Bone marrow (tissue), 2 donors: ENCODE measurements around the gene MYOCD.

Experiments used
- DNase-seq, 2 donors: peaks; one replicate each; lab custom pipeline; 2025; lab: John Stamatoyannopoulos, UW

MYOCD gene

DNA sequence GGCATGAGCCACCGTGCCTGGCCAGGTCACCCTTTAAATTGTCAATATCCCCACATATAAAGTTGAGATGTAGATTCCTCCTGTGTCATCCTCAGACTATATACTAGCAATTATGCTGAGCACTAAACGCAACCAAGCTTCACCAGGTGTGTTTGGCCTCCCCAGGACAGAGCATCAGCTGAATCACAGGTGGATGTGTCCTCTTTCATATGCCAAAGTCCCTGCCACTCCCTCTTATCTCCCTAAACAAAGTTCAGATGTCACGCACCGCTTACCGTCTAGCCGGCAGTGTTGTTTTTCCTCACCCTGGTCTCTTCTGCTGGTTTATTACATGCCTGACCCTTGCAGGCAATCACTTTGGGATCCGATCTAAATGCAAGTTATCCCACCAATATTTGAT lies 79.8 kb downstream of the MYOCD start:
- no peak for DNase-seq

DNA sequence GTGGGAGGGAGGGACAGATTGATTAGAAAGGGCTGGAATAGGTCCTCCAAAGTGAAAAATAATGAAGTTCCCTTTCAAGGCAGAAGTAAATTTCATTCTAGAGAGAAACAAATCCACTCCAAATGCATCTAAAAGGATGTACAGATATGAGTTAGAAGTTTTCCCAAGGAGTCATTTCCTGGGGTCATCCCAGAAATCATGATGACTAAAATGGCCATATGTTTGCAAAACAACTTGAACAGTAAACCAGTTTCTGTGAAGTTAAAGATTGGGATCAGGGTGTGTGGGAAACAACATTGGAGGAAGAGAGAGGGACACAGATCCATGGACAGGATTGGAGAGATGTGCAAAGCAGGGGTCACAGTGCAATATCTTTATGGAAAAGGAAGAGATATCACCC lies 91.1 kb downstream of the MYOCD start:
- DNase-seq = no peak

DNA sequence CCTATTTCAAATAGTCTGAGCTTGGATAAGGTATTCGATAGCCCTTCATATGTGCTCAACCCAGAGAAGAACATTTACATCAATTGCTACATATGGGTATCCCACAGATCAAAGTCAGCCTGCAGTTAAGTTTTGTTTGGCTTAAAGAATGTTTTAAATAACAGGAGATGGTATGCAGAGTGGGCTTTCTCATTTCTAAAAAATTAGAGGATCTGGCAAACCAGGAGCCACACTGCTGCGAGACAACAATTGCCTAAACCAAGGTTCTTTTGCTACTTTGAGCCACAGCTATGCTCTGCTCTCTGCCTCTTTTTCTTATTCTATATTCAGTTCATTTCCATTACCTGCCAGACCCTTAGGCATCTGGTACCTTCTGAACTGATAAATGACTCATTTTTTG lies 93.4 kb downstream of the MYOCD start:
- DNase-seq = no peak

DNA sequence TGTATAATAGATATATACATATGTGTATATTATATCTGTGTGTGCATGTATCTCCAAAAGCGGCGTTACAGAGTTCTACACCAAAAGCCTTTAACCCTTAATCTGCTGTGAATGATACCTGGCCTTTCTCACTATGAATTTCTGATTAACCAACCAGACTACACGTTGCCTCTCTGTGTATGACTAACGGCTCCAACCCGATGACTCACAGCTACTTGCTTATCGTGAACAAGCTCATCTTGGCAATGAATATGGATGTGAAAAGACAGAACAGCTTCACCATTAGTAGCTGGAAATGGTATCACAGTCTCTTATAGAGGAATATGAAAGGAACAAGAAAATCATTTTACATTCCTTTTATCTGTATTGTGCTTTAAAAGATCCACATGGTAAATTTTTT lies 99.9 kb downstream of the MYOCD start:
- no peak for DNase-seq

DNA sequence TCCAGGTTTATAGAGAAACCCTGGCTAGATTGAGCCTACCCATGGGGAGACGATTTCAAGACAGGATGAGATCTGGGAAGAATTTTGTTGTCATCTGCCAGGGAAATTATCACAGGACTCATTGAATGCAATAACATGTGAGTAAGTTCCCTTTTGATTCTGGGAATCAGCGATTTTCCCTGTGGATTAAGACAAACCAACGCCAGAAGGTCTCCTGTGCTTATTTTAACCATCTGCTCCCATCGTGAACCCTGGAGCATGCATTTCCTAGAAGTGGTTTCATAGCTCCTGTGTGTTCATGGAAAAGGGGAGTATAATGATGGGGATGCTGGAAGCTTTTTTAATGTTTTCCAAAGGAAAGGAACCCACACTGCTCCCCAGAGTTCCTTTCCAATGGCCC lies 102.6 kb downstream of the MYOCD start:
- DNase-seq = no peak

DNA sequence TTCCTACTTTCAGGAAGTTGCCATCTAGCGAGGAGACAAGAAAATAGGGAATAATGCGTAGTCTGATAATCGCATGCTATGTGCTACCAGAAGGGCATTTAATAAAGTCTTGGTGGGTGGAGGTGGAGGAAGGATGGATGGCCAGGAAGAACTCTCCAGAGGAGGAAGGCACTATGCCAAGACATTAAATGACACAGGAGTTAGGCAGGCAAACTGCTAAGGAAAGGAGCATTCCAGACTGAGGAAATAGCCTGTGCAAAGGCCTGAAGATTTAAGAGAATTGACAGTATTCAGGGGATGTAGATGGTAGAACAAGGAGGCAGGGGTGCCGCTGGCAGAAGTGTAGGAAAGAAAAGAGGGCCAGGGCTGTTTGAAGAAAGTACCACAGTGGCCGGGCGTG lies 104.3 kb downstream of the MYOCD start:
- no peak for DNase-seq

DNA sequence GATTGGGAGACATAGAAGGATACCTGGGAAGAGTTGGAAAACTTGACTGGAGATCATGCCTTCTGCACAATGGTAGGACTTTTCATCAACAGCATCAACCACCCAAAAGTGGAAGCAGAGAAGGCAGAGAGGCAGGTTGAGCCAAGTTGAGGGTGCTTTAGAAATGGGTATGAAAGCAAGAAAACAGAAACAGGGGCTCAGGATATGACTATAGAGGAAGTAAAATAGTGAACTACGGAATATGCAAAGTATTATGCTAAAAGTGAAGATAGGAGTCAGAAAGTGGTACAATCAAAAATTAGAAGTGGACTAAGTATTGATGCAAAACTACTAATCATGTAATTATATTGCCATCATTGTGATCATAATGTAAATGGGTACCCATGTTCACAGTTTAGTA lies 107.5 kb downstream of the MYOCD start:
- no peak for DNase-seq

DNA sequence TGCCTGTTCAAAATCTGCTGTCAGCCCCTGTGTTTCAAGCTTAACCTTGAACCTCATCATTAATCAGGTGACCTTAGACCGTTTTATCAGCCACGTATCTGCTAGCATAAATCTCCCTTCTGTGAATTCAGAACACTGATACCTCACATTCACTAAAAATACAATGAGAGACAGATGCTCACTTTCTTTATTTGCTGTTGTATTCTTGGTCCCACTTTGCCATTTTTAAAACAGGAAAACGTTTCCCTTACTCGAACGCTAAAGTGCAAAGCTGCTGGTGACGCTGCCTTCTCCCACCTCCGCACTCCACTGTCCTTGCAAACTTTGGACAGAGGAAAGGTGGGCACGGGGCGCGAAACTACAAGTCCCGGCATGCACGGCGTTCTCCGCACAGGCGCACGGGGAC lies 123.4 kb downstream of the MYOCD start:
- DNase-seq = no peak

DNA sequence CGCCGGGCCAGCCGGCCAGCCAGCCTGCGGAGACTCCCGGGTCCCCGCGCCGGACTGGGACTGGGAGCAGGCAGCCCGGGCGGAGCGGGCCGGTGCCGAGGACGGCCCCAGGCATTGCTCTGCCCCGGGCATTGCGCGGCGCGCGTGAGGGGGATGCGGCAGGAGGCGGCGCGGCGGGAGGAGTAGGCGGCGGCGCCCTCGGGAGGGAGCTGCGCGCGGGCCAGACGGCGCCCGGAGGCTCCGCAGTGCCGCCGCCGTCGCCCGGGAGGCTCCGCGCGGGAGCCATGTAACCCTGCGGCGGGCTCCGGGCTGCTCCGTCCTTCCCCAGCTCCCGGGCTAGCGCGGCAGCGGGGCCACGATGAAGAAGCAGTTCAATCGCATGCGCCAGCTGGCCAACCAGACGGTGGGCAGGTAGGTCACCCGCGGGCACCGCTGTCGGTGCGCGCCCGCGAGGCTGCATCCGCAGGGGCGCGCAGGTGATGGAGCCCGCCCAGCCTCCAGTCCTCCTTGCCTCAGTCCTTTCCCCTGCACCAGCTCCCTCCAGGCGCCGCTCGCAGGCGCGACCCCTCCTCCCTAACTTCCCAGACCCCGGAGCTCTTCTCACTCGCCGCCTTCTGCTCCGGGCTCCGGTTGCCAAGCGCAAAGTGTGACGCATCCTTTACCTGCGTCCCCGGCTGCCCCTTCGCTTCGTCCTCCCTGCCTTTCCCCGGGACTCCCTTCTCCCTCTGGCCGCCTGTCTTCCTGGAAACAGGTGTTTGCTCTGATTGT lies 124.0 kb downstream of the MYOCD start, which contains the start of gene ARHGAP44:
Gene ARHGAP44 (plus strand): TSS at position 18 of the 768 bp plus-strand sequence. CDS start 341 bp downstream, at position 359.
- DNase-seq = no peak

DNA sequence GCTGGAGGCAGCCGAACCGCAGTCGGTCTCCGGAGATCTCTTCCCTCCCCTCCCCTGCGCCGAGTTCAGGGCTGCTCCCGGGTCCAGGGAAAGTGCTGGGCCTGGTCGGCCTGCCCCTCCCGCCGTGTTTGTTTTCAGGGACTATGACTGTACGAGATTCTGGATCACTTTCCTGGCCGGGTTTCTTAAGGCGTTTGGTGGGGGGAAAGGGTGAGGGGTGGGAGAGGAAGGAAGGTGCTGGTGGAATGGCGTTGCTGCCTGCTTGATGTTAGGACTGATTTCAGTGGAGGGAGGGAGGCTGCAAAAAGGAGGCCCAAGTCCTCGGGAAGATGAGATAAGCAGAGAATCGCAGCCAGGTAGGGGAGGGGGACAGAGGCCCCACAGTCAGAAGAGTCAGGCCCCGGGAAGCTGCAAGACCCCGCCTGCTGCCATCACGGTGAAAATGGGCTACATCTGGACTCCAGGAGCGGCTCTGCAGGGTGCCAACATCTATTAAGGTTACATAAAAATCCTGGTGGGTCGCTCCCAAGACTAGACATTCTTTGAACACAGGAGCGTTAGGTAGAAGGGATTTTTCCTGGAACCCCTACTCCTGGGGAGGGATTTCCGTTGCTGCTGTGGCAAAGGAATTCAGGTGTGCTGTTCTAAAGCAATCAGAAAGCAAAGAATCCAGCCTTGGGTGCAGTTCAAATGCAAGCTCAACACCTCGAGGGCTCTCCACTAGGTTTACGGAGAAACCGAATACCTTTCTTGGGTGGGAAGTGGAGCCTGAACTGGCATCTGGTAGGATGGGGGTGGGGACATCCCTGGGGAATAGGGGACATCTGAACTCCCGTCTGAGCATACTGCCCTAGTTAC lies 124.8 kb downstream of the MYOCD start:
- DNase-seq = no peak

DNA sequence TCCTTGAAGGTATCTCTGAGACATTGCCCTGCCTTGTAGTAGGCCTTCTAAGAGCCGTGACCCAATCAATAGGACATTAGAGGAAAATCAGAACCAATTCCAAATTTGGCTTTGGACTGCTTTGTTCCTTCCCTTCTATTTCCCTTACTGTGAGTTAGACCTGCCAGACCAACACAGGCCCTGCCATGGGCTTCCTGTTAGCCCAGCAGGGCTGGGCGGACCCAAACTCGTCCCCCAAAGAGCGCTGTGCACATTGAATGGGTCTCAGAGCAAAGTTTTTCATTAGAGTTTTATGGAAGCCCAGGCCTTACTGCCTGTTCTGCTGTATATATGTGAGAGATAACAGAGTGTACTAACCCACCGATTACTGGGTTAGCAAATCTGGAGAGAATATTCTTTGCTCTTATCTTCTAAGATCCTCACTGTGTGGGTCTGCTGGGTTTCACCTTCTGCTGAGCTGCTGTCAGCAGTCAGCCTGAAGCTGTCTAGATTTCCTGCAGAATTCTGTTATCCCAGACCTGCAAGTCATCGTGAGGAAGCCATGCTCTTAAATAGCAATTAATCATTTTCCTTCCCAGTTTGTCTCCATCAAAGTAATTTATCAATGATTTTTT lies 129.3 kb downstream of the MYOCD start:
- no peak for DNase-seq

DNA sequence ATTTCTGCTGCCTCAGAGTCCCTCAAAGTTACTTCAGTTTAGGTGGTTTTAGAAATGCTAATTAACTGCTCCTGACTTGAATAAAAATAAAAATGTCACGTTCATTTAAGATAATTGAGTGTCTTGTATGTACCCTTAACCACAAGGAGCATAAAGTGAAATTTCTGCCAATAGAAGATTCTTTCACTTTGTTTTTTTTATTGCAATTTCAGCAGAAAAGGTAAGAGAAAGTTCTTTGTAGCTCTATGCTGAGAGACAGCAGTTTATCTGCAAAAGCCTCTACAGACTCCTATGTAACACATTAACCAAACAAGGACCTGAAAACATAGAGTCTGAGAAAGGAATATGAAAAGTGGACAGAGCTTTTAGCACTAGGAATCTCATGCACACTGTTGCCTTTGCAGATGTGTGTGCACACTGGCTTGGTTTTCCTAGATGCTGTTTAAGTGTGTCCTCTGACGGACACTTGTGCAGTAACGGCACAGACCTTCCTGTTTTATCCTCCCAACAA lies 135.2 kb downstream of the MYOCD start:
- DNase-seq = no peak

DNA sequence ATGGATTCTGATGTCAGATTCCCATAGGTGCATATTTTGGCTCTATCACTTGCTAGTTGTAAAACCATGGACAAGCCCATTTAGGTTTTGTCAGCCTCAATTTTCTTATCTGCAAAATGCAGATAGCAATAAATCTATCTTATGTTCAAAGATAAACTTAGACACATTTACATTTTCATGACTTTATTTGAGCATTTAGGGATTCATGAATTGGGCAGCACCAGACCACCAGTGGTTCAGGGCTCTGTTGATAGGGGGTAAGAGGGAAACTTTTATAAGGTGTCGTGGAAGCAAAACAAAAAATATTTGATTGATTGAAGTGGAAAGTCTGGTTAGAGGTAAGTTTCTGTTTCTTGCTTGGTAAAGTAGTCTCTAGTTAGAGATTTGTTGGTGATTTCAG lies 140.9 kb downstream of the MYOCD start:
- DNase-seq = no peak

DNA sequence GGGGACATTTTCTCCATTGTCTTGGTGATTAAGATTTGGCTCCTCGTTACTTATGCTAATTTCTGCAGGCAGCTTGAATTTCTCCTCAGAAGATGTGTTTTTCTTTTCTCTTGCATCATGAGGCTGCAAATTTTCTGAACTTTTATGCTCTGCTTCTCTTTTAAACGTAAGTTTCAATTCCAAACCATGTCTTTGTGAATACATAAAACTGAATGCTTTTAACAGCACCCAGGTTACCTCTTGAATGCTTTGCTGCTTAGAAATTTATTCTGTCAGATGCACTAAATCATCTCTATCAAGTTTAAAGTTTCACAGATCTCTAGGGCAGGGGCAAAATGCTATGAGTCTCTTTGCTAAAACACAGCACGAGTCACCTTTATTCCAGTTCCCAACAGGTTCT lies 143.0 kb downstream of the MYOCD start:
- no peak for DNase-seq

DNA sequence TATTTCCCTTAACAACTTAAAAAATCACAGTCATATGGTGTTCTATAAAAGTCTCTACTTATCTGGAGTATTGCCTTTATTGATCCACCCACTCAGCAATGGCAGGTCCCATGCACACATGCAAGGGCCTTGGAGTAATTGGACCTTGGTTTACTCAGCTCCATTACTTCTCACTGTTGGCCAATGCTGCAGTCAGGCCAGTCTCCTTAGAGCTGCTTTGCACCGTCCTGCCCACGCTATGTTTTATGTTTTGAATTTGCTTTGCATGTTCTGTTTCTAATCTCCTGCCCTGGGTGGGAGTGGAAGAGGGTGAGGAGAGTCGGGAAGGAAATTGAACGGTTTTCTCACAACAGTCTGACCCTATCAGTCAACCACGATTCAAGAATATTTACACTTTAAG lies 147.2 kb downstream of the MYOCD start:
- DNase-seq = no peak

DNA sequence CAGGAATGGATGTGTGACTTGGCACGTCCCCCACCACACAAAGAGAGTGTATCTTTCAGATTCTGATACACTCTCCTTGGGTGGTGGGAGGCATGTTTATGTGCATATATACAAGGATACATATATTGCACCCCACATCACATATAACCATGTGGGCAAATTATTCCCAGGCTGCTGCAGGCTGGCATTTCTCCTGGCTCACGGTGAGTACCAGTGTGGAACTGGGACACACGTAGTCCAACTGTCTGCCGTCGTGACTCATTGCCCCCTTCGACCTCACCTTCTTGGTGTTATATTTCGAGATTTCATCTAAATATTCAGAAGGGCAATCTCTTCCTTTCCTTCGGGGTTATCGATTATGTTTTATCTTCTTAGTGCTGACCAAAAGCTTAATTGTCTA lies 148.0 kb downstream of the MYOCD start:
- DNase-seq = no peak

DNA sequence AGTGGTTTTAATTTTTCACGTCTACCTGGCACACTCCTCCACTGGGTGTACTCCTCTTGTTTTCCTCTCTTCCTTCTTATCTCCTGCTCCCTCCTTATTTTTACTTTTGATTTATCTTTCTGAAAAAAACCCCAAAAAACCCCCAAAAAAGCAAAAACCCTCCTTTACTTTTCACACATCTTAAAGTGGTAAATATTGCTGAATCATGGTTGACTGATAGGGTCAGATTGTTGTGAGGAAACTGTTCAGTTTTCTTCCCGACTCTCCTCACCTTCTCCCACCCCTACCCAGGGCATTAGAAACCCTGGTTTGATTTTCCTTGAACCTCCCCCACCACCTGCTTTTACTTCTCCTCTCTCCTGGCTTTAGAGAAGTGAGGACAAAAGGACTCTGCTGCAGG lies 149.0 kb downstream of the MYOCD start:
- no peak for DNase-seq

DNA sequence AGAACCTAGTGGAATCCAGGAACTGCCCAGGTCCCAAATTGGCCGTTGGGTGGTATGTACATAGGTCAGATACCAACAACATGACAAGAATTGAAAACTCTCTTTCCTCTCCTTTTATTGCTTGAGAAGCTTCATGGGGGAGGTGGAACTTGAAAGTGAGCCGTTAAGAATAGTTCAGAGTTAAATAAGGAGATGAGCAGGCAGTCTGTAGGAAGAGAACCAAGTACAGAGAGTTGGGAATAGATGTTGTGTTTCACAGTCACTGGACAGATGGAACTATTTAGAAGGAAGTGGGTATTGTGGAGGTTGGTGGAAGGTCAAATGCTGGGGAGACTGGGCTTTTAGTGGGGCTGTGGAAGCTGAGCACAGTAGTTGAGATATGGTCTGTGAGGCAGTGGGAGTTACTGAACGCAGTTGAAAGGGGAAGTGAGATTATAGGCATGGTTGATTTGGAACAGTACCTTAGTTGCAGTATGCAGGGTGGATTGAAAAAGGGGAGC lies 150.0 kb downstream of the MYOCD start:
- DNase-seq = no peak
